LNCaP clone FGC (cell line): ENCODE data around the gene CYP4B1.

Experiments
- DNase-seq: peaks from one replicate; pipeline ENCODE4 v3.0.0-alpha.2; 2011; ENCODE audit warnings: low read depth
- H3K4me3 ChIP-seq: 2 replicates; pipeline ENCODE4 v1.5.1; 2011; ENCODE audit warnings: mild to moderate bottlenecking, low read depth, low read length, control low read depth
- TF ChIP-seq, protein P1 (sequence below): IDR thresholded peaks from 2 replicates; pipeline ENCODE4 v1.5.1; 2012; ENCODE audit warnings: mild to moderate bottlenecking; ENCODE audit not compliant: control insufficient read depth, insufficient read depth; ENCODE audit errors: extremely low read depth

CYP4B1 gene

DNA sequence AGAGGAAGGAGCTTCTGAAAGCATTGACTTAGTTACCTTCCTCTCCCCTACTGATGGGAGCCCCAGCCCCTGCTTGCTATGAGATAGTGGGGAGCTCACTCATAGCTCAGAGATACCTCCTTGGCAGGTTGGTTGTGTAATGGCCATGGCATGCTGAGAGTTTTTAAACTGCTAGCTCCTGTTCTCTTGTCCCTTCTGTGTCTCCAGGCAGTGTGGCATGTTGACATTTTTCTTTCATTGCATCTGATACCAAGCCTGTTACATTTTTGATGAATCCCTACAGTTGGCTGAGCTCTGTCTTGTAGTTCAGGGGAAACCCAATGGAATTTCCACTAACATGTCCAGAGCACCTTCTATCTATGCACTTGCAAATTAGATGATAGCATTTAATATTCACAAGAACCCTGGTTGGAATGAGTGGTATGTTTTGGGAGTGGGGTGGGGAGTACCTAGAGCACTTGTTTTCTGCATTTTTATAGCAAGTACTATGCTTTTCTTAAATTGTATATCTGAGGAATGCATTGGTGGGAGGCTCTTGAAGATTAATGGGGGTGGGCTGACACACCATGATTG is 40.8 kb upstream of the CYP4B1 start:
- no peak overlapping the region for H3K4me3 ChIP-seq
- no peak for DNase-seq
- TF ChIP-seq, protein P1, sequence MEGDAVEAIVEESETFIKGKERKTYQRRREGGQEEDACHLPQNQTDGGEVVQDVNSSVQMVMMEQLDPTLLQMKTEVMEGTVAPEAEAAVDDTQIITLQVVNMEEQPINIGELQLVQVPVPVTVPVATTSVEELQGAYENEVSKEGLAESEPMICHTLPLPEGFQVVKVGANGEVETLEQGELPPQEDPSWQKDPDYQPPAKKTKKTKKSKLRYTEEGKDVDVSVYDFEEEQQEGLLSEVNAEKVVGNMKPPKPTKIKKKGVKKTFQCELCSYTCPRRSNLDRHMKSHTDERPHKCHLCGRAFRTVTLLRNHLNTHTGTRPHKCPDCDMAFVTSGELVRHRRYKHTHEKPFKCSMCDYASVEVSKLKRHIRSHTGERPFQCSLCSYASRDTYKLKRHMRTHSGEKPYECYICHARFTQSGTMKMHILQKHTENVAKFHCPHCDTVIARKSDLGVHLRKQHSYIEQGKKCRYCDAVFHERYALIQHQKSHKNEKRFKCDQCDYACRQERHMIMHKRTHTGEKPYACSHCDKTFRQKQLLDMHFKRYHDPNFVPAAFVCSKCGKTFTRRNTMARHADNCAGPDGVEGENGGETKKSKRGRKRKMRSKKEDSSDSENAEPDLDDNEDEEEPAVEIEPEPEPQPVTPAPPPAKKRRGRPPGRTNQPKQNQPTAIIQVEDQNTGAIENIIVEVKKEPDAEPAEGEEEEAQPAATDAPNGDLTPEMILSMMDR = no peak

DNA sequence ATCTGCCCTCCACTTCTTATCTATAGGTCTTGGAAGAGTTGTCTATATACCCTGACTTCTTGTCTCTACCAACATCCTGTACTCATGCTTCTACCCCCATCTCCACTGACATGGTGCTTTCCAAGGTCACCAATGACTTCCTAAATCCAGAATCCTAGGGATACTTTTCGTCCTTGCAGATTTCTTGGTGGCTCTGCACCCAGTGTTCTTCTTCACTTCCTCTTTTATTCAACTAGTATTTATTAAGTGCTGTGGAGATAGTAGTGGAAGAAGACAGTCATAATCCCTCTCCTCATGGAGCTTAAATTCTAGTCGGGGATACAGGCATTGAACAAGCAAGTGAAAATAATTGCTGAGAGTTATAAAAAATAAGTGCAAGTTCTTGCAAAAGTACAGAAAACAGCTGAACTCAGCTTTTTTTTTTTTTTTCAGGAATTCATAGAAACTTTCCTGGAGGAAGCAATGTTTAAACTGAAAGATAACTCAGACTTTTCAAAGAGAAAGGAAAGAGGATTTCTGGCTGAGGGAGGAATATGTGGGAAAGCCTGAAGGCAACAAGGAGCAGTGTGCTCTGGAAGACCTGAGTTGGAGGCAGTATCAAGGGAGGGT is 38.2 kb upstream of the CYP4B1 start:
- DNase-seq = no peak
- H3K4me3 ChIP-seq = no peak overlapping the region
- TF ChIP-seq, protein P1 = no peak

DNA sequence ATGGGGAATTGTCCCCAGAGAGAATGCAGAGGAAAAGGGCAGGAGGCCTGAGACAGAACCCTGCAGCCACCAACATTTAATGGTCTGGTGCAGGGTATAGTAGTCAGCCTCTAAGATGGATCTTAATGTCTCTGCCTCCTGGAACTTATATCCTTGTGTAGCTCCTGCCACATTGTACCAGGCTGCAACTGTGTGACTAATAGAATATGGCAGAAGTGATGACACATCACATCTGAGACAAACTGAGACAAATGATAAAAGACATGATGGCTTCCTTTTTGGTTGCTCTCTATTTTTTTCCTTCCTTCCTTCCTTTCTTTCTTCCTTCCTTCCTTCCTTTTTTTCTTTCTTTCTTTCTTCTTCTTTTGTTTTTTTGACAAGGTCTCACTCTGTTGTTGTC is 37.1 kb upstream of the CYP4B1 start:
- H3K4me3 ChIP-seq = no peak overlapping the region
- TF ChIP-seq, protein P1 = no peak
- DNase-seq = no peak

DNA sequence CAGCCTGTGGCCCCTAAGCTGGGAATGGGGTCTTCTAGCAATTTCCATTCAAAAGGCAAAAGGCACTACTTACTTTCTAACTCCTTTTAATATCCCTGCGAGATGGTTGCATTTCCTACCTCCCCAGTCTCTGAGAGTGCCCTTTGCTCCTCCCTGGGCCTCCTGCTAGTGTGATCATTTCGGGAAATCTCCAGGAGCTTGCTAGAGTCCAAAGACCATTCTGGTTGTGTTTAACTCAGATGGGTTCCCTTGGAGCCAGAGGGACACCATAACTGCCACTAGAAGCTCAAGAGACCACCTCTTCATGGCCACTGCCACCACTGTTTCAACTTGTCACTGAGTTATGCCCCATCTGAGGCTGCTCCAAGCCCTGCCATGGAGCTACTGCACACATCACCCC is 34.4 kb upstream of the CYP4B1 start:
- TF ChIP-seq, protein P1 = no peak
- DNase-seq = no peak
- H3K4me3 ChIP-seq = no peak overlapping the region

DNA sequence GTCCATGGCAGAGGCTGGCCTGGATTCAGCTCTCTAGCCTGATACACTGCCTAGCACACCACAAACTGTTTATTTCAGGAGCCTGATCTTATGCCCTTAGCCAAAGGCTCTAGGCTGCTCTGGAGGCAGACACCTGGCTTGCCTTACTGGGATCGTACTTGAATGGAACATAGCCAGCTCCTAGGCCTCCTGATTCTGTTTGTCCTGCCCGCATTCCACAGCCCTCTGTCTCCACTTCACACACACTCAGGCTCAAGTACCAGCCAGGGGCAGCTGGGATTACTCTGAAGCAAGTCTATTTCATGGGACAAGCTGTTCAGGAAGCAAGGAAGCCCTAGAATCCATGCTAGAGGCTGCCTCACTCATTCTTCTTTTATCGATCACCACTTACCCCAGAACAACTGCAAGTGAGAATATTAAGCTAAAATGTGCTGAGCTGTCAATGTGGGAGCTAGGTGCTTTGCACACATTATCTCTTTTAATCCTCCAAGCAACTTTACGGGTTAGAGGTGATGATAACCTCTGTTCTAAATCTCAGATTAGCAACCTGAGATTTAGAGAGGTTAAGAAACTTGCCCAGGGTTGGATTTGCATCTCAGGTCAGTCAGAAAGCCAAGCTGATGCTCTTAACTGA is 31.1 kb upstream of the CYP4B1 start:
- DNase-seq = no peak
- H3K4me3 ChIP-seq = no peak overlapping the region
- TF ChIP-seq, protein P1 = no peak

DNA sequence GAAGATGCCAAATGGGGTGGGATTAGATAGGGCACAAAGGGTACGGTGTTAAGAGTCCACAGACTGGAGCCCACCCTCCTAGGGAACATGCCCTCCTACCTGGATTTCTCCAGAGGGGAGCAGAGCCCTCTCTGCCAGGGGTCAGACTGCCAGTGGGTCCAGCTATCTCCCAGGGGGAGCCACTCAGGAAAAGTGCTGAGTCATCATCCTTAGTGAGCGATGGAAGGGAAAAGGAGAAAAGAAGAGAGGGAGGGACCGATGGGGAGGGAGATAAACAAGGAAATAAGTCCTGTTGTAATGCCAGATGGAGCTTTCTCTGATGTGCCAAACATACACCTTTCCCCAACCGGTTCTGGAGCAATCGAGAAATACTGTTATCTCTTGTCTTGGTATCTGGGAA is 30.4 kb upstream of the CYP4B1 start:
- no peak for DNase-seq
- TF ChIP-seq, protein P1 = no peak
- H3K4me3 ChIP-seq = no peak overlapping the region
